ENCODE results near the gene DYRK1B. TPM values are rescaled to one million over a fixed set of nuclear protein-coding genes. Genes with fewer than 3 reads are reported as not detected.

The DYRK1B gene
- total RNA-seq, 2 experiments from 2014 or later = 3.0 to 9.2 TPM

DNA sequence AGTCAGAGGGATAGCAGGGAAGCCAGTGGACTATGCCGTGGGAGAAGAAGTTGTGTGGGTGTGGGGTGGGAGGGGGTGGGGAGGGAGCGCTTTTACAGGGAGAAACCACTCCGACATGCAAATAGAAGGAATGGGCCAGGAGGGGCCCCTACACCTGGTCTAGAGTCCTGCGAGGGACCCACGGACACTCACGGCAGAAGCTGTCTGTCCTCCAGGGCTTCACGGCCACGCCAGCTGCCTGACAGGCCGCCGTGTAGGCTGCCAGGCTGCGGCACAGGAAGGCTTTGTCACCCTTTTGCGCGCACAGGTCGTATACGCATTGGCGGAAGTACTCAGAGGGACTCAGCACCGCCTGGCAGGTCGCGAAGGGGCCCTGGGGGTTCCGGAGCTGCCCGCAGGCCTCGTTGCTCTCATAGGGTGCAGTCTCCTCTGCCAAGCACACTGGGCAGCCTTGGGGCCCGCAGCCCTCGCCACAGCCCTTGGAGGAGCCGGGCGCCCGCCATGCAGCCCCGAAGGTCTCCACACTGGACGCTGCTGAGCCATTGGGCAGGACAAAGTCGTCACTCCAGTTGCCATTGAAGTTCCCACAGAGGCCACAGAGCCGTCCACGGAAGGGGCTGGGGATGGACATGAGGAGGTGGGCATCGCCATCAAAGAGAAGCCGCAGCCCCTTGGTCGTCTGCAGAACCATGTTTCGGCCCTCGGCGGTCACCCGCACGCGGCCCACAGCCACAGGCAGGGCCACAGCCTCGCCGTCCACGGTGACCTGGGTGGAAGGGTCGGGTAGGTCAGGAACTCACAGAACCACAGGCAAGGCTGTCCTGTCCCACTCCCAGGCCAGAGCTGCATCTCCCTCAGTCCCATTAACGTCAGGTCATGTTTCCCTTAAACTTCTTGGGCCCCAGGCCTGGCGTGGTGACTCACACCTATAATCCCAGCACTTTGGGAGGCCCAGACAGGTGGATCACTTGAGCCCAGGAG, 38.2 kb upstream of the DYRK1B start:
- intact Hi-C loops (cut with micrococcal nuclease; ENCODE audit: unreplicated experiment) = no loop called here
- Histone ChIP-seq H3K4me2 (ENCODE audit: low read length) (no peak overlapping the region), H4K20me1 (ENCODE audit: insufficient read depth, low read length) (no peaks in the 10 kb centered on the region), H3K9me3 (ENCODE audit: low read length) (no peaks in the 10 kb centered on the region), H2AFZ (ENCODE audit: low read length) (no peak overlapping the region), H3K4me1 (ENCODE audit: insufficient read depth, low read length, poor library complexity, severe bottlenecking) (no peaks in the 10 kb centered on the region), H3K36me3 (ENCODE audit: insufficient read depth, low read length) (no peaks in the 10 kb centered on the region), H3K9me2 (ENCODE audit: insufficient read depth, low read length) (no peaks in the 10 kb centered on the region), H3K79me2 (ENCODE audit: insufficient read depth, low read depth, low read length) (no peaks in the 10 kb centered on the region), H3K4me3 (ENCODE audit: low read depth, low read length, poor library complexity, severe bottlenecking) (no peak overlapping the region), H3K27ac (ENCODE audit: low read depth, low read length, poor library complexity, severe bottlenecking) (no peak overlapping the region)
- POLR2A ChIA-PET = no interaction called here
- CTCF ChIA-PET (ENCODE audit: unreplicated experiment) = no interaction called here
- no TSS peak for BruUV-seq (replicated peaks)
- TF ChIP-seq, protein P1, sequence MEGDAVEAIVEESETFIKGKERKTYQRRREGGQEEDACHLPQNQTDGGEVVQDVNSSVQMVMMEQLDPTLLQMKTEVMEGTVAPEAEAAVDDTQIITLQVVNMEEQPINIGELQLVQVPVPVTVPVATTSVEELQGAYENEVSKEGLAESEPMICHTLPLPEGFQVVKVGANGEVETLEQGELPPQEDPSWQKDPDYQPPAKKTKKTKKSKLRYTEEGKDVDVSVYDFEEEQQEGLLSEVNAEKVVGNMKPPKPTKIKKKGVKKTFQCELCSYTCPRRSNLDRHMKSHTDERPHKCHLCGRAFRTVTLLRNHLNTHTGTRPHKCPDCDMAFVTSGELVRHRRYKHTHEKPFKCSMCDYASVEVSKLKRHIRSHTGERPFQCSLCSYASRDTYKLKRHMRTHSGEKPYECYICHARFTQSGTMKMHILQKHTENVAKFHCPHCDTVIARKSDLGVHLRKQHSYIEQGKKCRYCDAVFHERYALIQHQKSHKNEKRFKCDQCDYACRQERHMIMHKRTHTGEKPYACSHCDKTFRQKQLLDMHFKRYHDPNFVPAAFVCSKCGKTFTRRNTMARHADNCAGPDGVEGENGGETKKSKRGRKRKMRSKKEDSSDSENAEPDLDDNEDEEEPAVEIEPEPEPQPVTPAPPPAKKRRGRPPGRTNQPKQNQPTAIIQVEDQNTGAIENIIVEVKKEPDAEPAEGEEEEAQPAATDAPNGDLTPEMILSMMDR (conservative IDR thresholded peaks at IDR 0.05; ENCODE audit: low read length) = no peak
- TF ChIP-seq EZH2phosphoT487 (IDR thresholded peaks at IDR 0.05; ENCODE audit: borderline replicate concordance, low read depth, low read length) = no peak
- DNase-seq (ENCODE audit: low spot score) = no peak

DNA sequence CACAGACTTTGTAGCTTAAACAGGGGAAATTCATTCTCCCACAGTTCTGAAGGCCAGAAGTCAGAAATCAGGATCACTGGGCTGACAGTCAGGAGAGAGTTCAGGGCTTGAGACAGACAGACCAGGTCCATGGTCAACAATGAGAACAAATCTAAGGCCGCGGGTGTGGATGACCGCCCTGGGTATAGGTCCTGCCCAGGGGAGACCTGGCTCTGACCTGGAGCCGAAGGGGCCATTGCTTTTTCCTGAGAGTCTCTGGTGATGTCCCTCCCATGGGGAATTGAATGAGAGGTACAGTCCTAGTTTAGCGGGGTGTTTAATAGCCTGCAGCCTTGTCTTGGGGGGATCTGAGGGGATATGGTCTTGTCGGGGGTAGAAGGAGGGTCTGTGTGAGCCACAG, 37.4 kb upstream of the DYRK1B start:
- Histone ChIP-seq H4K20me1 (ENCODE audit: insufficient read depth, low read length) (no peaks in the 10 kb centered on the region), H3K36me3 (ENCODE audit: insufficient read depth, low read length) (no peaks in the 10 kb centered on the region), H3K27ac (ENCODE audit: low read depth, low read length, poor library complexity, severe bottlenecking) (no peak overlapping the region), H3K9me3 (ENCODE audit: low read length) (no peaks in the 10 kb centered on the region), H3K4me2 (ENCODE audit: low read length) (no peak overlapping the region), H2AFZ (ENCODE audit: low read length) (no peak overlapping the region), H3K4me3 (ENCODE audit: low read depth, low read length, poor library complexity, severe bottlenecking) (no peak overlapping the region), H3K79me2 (ENCODE audit: insufficient read depth, low read depth, low read length) (no peaks in the 10 kb centered on the region), H3K9me2 (ENCODE audit: insufficient read depth, low read length) (no peaks in the 10 kb centered on the region), H3K4me1 (ENCODE audit: insufficient read depth, low read length, poor library complexity, severe bottlenecking) (no peaks in the 10 kb centered on the region)
- BruUV-seq (replicated peaks) = no TSS peak
- POLR2A ChIA-PET = no interaction called here
- no peak for DNase-seq (ENCODE audit: low spot score)
- TF ChIP-seq EZH2phosphoT487 (IDR thresholded peaks at IDR 0.05; ENCODE audit: borderline replicate concordance, low read depth, low read length) = no peak
- TF ChIP-seq, protein P1 (conservative IDR thresholded peaks at IDR 0.05; ENCODE audit: low read length) = no peak
- intact Hi-C loops (cut with micrococcal nuclease; ENCODE audit: unreplicated experiment) = no loop called here
- CTCF ChIA-PET (ENCODE audit: unreplicated experiment) = no interaction called here

All from OCI-LY7 (cell line).